Choroid plexus epithelial cell (primary cell): ENCODE data around the gene OTULIN.

Source experiments
- DNase-seq: peaks from one replicate; pipeline ENCODE4 v3.0.0-alpha.2; 2010; ENCODE audit warnings: low read depth
- H3K4me3 ChIP-seq: 2 replicates; pipeline ENCODE4 v1.5.1; 2011; ENCODE audit warnings: low read depth, mild to moderate bottlenecking, control low read depth, low read length, moderate library complexity
- CTCF ChIP-seq: conservative IDR thresholded peaks from 2 replicates; pipeline ENCODE4 v1.5.1; 2011; ENCODE audit warnings: low read depth, mild to moderate bottlenecking, control low read depth, inconsistent platforms, low read length, moderate library complexity

The OTULIN gene

GRCh38 chr5:14696057-14696456, 31.5 kb downstream of the OTULIN start:
- no peak overlapping the region for H3K4me3 ChIP-seq
- no peak for TF ChIP-seq CTCF
- peak; percentile 21 for DNase-seq

DNA sequence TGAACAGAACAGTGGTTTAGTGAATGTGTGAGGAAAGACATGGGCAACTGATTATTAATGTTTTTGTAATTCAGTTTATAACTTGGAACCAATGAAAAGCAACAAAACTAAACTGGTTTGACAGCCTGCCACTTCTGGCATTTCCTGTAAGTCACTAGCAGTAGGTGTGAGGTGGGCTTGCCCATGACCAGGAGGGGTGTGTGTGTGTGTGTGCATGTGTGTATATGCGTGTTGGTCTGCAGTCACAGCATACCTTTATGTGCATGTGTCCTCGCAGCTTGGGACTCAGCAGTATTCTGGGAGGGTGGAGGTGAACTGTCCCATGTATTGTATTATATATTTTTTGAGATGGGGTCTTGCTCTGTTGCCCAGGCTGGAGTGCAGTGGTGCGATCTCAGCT, 32.3 kb downstream of the OTULIN start:
- no peak for DNase-seq
- no peak overlapping the region for H3K4me3 ChIP-seq
- TF ChIP-seq CTCF, result no peak

DNA sequence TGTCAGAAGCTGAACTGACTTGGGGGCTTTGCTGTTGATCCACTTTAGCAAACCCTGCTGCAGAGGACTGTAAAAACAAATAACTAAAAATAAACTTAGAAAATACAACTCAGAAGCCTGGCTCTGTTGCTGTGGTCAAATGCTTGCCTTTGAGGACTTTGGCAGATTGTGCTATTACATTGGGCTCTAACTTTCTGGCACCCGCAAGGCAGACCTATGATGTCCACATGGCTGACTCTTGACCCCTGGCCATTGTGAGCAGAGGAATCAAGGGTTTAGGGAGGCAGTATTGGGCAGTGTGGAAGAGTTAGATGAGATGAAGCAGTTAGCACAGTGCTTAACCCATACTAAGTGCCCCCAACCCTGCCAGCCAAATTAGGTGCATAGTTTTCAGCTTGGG, 34.0 kb downstream of the OTULIN start:
- DNase-seq, result no peak
- no peak overlapping the region for H3K4me3 ChIP-seq
- no peak for TF ChIP-seq CTCF

DNA sequence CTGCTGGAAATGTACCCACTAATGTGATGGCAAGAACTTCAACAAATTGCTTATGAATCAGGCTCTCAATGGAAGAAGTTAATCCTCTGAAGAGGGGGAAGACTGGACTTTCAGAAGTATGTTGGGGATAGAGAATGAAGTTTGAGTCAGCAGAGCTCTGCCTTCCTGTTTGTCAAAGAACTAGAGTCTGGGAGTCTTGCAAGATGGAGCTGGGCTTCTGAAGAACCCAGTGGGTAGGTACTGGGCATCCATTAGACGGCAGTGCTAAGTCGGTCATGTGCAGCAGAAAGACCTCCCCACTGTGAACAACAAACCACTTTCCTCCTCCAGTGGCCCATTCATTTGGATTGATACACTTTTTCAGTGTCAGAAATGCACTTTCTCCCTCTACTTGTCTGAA, 34.6 kb downstream of the OTULIN start:
- TF ChIP-seq CTCF, result no peak
- DNase-seq, result no peak
- H3K4me3 ChIP-seq, result no peak overlapping the region

DNA sequence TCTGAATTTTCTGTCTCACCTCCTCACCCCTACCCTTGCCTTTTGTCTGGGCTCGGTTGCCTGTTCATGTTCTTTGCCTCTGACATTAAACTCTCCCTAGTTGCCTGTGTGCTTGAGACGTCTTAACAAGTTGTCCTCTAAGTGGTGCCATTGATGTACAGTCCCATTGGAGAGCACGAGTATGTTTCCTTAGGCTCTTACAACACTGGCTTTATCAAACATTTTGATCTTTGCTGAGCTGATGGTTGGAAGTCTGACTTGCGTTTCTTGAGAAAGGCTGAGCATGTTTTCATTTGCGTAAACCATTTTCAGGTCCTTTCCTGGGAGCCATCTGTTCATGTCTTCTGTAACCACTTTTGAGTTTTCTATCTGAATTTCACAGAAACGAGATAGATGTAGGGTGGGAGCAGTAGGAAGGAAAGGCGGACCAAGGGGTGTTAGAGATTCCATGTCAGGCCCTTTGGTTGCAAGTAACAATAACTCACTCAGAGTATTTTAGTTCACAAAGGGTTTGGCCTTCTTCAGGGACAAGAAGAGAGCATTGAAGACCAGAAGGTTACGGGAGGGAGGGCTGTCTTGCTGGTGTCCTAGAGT, 35.4 kb downstream of the OTULIN start:
- no peak overlapping the region for H3K4me3 ChIP-seq
- no peak for TF ChIP-seq CTCF
- no peak for DNase-seq

GRCh38 chr5:14700478-14701436, 36.2 kb downstream of the OTULIN start:
- TF ChIP-seq CTCF, result no peak
- DNase-seq, result peak; percentile 36
- H3K4me3 ChIP-seq, result no peak overlapping the region
